ENCODE data around the gene PTTG1IP.

PTTG1IP gene

DNA sequence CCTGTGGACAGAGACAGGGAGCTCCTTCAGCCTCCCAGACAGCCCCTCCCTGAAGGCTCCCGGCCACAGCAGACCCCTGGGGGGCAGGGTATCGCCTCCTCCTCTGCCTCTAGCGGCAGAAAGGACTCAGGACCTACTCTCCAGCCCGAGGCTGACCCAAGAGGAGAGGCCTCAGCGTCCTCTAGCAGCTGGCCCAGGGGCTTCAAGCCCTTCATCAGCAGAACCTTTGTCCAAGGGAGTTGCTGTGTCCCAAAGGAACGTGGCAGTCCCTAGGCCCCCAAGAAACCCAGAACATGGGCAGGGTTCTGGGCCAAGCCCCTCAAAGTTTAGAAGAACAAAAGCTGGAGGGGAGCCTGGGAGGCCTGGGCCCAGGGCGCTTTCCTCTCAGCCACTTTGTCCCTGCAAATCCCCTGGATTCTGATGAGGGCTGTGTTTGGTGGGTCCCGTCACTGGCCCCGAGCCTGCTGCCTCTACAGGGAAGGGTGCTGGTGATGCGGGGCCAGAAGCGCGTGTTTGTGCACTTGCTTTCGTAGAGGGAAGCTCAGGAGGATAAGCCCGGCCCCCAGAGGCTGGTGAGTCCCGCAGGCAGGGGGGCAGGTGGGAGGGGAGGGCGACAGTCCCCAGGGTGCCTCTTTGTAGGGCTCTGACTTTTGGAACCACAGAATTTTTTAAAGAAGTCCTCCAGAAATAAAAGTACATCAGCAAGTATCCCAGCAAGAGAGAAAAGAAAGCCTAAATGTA lies 33.9 kb upstream of the PTTG1IP start:
- peaks cover 12% of the 10 kb centered on the region for H3K4me1 ChIP-seq (ENCODE audit: control insufficient read depth, insufficient read depth, low read depth, low read length)
- H2BK12ac ChIP-seq (ENCODE audit: low read length in 2 of 2): no peak overlapping the region
- no peaks in the 10 kb centered on the region for H3K9me3 ChIP-seq (ENCODE audit: control insufficient read depth, low read length)
- H4K91ac ChIP-seq (ENCODE audit: low read length): no peak overlapping the region
- H3K79me1 ChIP-seq (replicated peaks; ENCODE audit: low read length, poor library complexity, severe bottlenecking): no peaks in the 10 kb centered on the region
- no peak overlapping the region for H2BK15ac ChIP-seq (ENCODE audit: low read depth, poor library complexity, severe bottlenecking)
- no peak overlapping the region for H3K23ac ChIP-seq (ENCODE audit: low read length in 2 of 2)
- 51% methylated on average over 15 of the region's 16 CpGs for WGBS
- no peak overlapping the region for H2AFZ ChIP-seq (ENCODE audit: low read depth, low read length)
- H3K27me3 ChIP-seq (ENCODE audit: control insufficient read depth in 1 of 2, insufficient read depth in 1 of 2, low read length in 2 of 2): peaks cover 56 to 64% of the 10 kb centered on the region in 2 experiments
- no peak overlapping the region for H2AK5ac ChIP-seq (ENCODE audit: low read length, severe bottlenecking)
- no peak overlapping the region for H3K27ac ChIP-seq (ENCODE audit: low read length, poor library complexity, severe bottlenecking)
- H2BK5ac ChIP-seq (ENCODE audit: low read depth, low read length, poor library complexity, severe bottlenecking): no peak overlapping the region
- H2BK120ac ChIP-seq (ENCODE audit: low read depth, low read length): no peak overlapping the region
- H3K4ac ChIP-seq (ENCODE audit: low read depth in 1 of 2, low read length in 2 of 2): no peak overlapping the region
- H3K18ac ChIP-seq (ENCODE audit: low read depth in 1 of 2, low read length in 2 of 2): no peak overlapping the region
- H3K36me3 ChIP-seq (ENCODE audit: control insufficient read depth in 1 of 2, insufficient read depth in 2 of 2, low read depth in 1 of 2, low read length in 2 of 2): no peaks in the 10 kb centered on the region
- no peak for DNase-seq
- H3K14ac ChIP-seq (ENCODE audit: low read length in 2 of 2): no peak overlapping the region
- no peak overlapping the region for H3K4me2 ChIP-seq (ENCODE audit: low read length, poor library complexity, severe bottlenecking)
- H4K8ac ChIP-seq (ENCODE audit: low read length): no peak overlapping the region
- peak overlapping the region in 1 of 2 experiments; percentile 45 for H3K4me3 ChIP-seq (ENCODE audit: insufficient read depth in 1 of 2, low read depth in 1 of 2, low read length in 2 of 2)
- H3K9ac ChIP-seq (ENCODE audit: low read length): peak overlapping the region; percentile 0

- H3K4me2 ChIP-seq (ENCODE audit: low read length, poor library complexity, severe bottlenecking): no peak overlapping the region
- H2BK120ac ChIP-seq (ENCODE audit: low read depth, low read length): no peak overlapping the region
- no peak overlapping the region for H2BK12ac ChIP-seq (ENCODE audit: low read length in 2 of 2)
- H3K36me3 ChIP-seq (ENCODE audit: control insufficient read depth in 1 of 2, insufficient read depth in 2 of 2, low read depth in 1 of 2, low read length in 2 of 2): no peaks in the 10 kb centered on the region
- H2AK5ac ChIP-seq (ENCODE audit: low read length, severe bottlenecking): no peak overlapping the region
- H2BK15ac ChIP-seq (ENCODE audit: low read depth, poor library complexity, severe bottlenecking): no peak overlapping the region
- H3K27ac ChIP-seq (ENCODE audit: low read length, poor library complexity, severe bottlenecking): no peak overlapping the region
- H3K9ac ChIP-seq (ENCODE audit: low read length): no peak overlapping the region
- H3K79me1 ChIP-seq (replicated peaks; ENCODE audit: low read length, poor library complexity, severe bottlenecking): no peaks in the 10 kb centered on the region
- no peak overlapping the region for H3K4me3 ChIP-seq (ENCODE audit: insufficient read depth in 1 of 2, low read depth in 1 of 2, low read length in 2 of 2)
- H3K9me3 ChIP-seq (ENCODE audit: control insufficient read depth, low read length): no peaks in the 10 kb centered on the region
- DNase-seq: no peak
- no peak overlapping the region for H2BK5ac ChIP-seq (ENCODE audit: low read depth, low read length, poor library complexity, severe bottlenecking)
- H4K91ac ChIP-seq (ENCODE audit: low read length): no peak overlapping the region
- no peak overlapping the region for H3K18ac ChIP-seq (ENCODE audit: low read depth in 1 of 2, low read length in 2 of 2)
- no peak overlapping the region for H3K23ac ChIP-seq (ENCODE audit: low read length in 2 of 2)
- no peak overlapping the region for H4K8ac ChIP-seq (ENCODE audit: low read length)
- H3K27me3 ChIP-seq (ENCODE audit: control insufficient read depth in 1 of 2, insufficient read depth in 1 of 2, low read length in 2 of 2): peaks cover 58 to 73% of the 10 kb centered on the region in 2 experiments
- no peak overlapping the region for H3K14ac ChIP-seq (ENCODE audit: low read length in 2 of 2)
- peaks cover 6% of the 10 kb centered on the region for H3K4me1 ChIP-seq (ENCODE audit: control insufficient read depth, insufficient read depth, low read depth, low read length)
- 78% methylated on average over 7 of the region's 7 CpGs for WGBS
- no peak overlapping the region for H2AFZ ChIP-seq (ENCODE audit: low read depth, low read length)
- no peak overlapping the region for H3K4ac ChIP-seq (ENCODE audit: low read depth in 1 of 2, low read length in 2 of 2)
Measured at GRCh38 chr21:44905728-44906090, 32.2 kb upstream of the PTTG1IP start.

GRCh38 chr21:44905016-44905727 lies 31.7 kb upstream of the PTTG1IP start:
- Histone ChIP-seq H4K91ac (ENCODE audit: low read length) (no peak overlapping the region), H2BK5ac (ENCODE audit: low read depth, low read length, poor library complexity, severe bottlenecking) (no peak overlapping the region), H3K27me3 (ENCODE audit: control insufficient read depth in 1 of 2, insufficient read depth in 1 of 2, low read length in 2 of 2) (peaks cover 55 to 75% of the 10 kb centered on the region in 2 experiments), H3K79me1 (replicated peaks; ENCODE audit: low read length, poor library complexity, severe bottlenecking) (no peaks in the 10 kb centered on the region), H3K4me3 (ENCODE audit: insufficient read depth in 1 of 2, low read depth in 1 of 2, low read length in 2 of 2) (no peak overlapping the region), H3K4ac (ENCODE audit: low read depth in 1 of 2, low read length in 2 of 2) (no peak overlapping the region), H4K8ac (ENCODE audit: low read length) (no peak overlapping the region), H3K4me1 (ENCODE audit: control insufficient read depth, insufficient read depth, low read depth, low read length) (peaks cover 6% of the 10 kb centered on the region), H2BK12ac (ENCODE audit: low read length in 2 of 2) (no peak overlapping the region), H3K9ac (ENCODE audit: low read length) (no peak overlapping the region), H3K18ac (ENCODE audit: low read depth in 1 of 2, low read length in 2 of 2) (no peak overlapping the region), H2AFZ (ENCODE audit: low read depth, low read length) (no peak overlapping the region), H2BK120ac (ENCODE audit: low read depth, low read length) (no peak overlapping the region), H2BK15ac (ENCODE audit: low read depth, poor library complexity, severe bottlenecking) (no peak overlapping the region), H3K9me3 (ENCODE audit: control insufficient read depth, low read length) (no peaks in the 10 kb centered on the region), H3K36me3 (ENCODE audit: control insufficient read depth in 1 of 2, insufficient read depth in 2 of 2, low read depth in 1 of 2, low read length in 2 of 2) (no peaks in the 10 kb centered on the region), H3K27ac (ENCODE audit: low read length, poor library complexity, severe bottlenecking) (no peak overlapping the region), H3K14ac (ENCODE audit: low read length in 2 of 2) (no peak overlapping the region), H2AK5ac (ENCODE audit: low read length, severe bottlenecking) (no peak overlapping the region), H3K23ac (ENCODE audit: low read length in 2 of 2) (no peak overlapping the region), H3K4me2 (ENCODE audit: low read length, poor library complexity, severe bottlenecking) (no peak overlapping the region)
- WGBS: 91% methylated on average over 22 of the region's 22 CpGs
- DNase-seq: no peak

- peaks cover 53 to 75% of the 10 kb centered on the region in 2 experiments for H3K27me3 ChIP-seq (ENCODE audit: control insufficient read depth in 1 of 2, insufficient read depth in 1 of 2, low read length in 2 of 2)
- no peak overlapping the region for H4K91ac ChIP-seq (ENCODE audit: low read length)
- H2AK5ac ChIP-seq (ENCODE audit: low read length, severe bottlenecking): no peak overlapping the region
- H3K36me3 ChIP-seq (ENCODE audit: control insufficient read depth in 1 of 2, insufficient read depth in 2 of 2, low read depth in 1 of 2, low read length in 2 of 2): no peaks in the 10 kb centered on the region
- no peak overlapping the region for H2BK5ac ChIP-seq (ENCODE audit: low read depth, low read length, poor library complexity, severe bottlenecking)
- no peak overlapping the region for H3K27ac ChIP-seq (ENCODE audit: low read length, poor library complexity, severe bottlenecking)
- no peaks in the 10 kb centered on the region for H3K79me1 ChIP-seq (replicated peaks; ENCODE audit: low read length, poor library complexity, severe bottlenecking)
- H4K8ac ChIP-seq (ENCODE audit: low read length): no peak overlapping the region
- no peak overlapping the region for H3K9ac ChIP-seq (ENCODE audit: low read length)
- H2BK15ac ChIP-seq (ENCODE audit: low read depth, poor library complexity, severe bottlenecking): no peak overlapping the region
- H2AFZ ChIP-seq (ENCODE audit: low read depth, low read length): no peak overlapping the region
- no peak overlapping the region for H3K18ac ChIP-seq (ENCODE audit: low read depth in 1 of 2, low read length in 2 of 2)
- peak overlapping the region in 1 of 2 experiments; percentile 57 for H3K14ac ChIP-seq (ENCODE audit: low read length in 2 of 2)
- H2BK12ac ChIP-seq (ENCODE audit: low read length in 2 of 2): no peak overlapping the region
- DNase-seq: no peak
- no peaks in the 10 kb centered on the region for H3K9me3 ChIP-seq (ENCODE audit: control insufficient read depth, low read length)
- H3K23ac ChIP-seq (ENCODE audit: low read length in 2 of 2): no peak overlapping the region
- H3K4me2 ChIP-seq (ENCODE audit: low read length, poor library complexity, severe bottlenecking): no peak overlapping the region
- H3K4me1 ChIP-seq (ENCODE audit: control insufficient read depth, insufficient read depth, low read depth, low read length): peaks cover 6% of the 10 kb centered on the region
- no peak overlapping the region for H3K4me3 ChIP-seq (ENCODE audit: insufficient read depth in 1 of 2, low read depth in 1 of 2, low read length in 2 of 2)
- 92% methylated on average over 14 of the region's 14 CpGs for WGBS
- H3K4ac ChIP-seq (ENCODE audit: low read depth in 1 of 2, low read length in 2 of 2): no peak overlapping the region
- H2BK120ac ChIP-seq (ENCODE audit: low read depth, low read length): no peak overlapping the region
Measured at GRCh38 chr21:44904141-44904923, 30.8 kb upstream of the PTTG1IP start.
